ENCODE data around the gene ERLIN1. TPM values are rescaled to one million over a fixed set of nuclear protein-coding genes. Genes with fewer than 3 reads are reported as not detected.

Gene ERLIN1
- total and polyA plus RNA-seq, 7 experiments from 2014 or later, result 3.9 to 19.3 (median 12.4) TPM

DNA sequence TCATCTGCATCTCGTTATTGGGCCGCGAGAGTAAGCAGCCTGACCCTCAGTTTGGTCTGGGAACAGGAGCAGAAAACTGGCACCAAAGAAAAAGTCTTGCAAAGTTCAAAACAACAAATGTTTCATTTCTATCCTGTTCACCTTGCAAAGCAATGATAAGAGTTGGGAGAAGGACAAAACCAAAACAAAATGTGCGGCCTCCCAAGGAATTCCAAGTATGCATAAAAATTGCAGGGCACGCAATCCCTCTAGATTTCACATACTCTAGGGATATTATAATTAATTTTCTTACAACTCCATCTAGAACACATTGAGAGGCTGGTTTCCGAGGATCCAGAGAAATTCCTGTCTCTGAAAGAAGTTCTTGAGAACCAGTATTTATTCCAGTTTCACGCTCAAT, 23.5 kb upstream of the ERLIN1 start:
- Mint-ChIP-seq H3K36me3 (peaks cover 8 to 45% (median 24%) of the 10 kb centered on the region in 5 donors), H3K4me1 (peaks cover 0 to 5% (median 0%) of the 10 kb centered on the region in 7 donors), H3K4me3 (no peak overlapping the region), H3K27me3 (no peaks in the 10 kb centered on the region), H3K27ac (peak overlapping the region in 1 of 9 donors; percentile 23), H3K9me3 (no peaks in the 10 kb centered on the region)
- H3K9me3 ChIP-seq (ENCODE audit: control insufficient read depth in 2 of 3, low read length in 3 of 3), result no peaks in the 10 kb centered on the region
- H3K4me1 ChIP-seq (ENCODE audit: control insufficient read depth in 2 of 2, insufficient read depth in 2 of 2, low read length in 2 of 2), result no peaks in the 10 kb centered on the region
- H3K36me3 ChIP-seq (ENCODE audit: control insufficient read depth in 2 of 3, insufficient read depth in 3 of 3, low read length in 3 of 3), result peaks cover 0 to 40% (median 11%) of the 10 kb centered on the region in 3 experiments
- H3K4me3 ChIP-seq (ENCODE audit: low read length), result no peak overlapping the region
- intact Hi-C loops (cut with micrococcal nuclease), result no loop called here
- DNase-seq, result no peak
- ATAC-seq, result no peak
- POLR2A ChIA-PET, result no interaction called here
- CTCF ChIA-PET, result no interaction called here
- H3K27ac ChIP-seq (ENCODE audit: low read depth, low read length), result no peak overlapping the region
- no peaks in the 10 kb centered on the region for H3K27me3 ChIP-seq (ENCODE audit: control insufficient read depth in 2 of 2, insufficient read depth in 2 of 2, low read length in 2 of 2)

GRCh38 chr10:100208276-100208675, 22.4 kb upstream of the ERLIN1 start:
- peaks cover 0 to 5% (median 0%) of the 10 kb centered on the region in 7 donors for H3K4me1 Mint-ChIP-seq
- intact Hi-C loops (cut with micrococcal nuclease), result no loop called here
- Histone ChIP-seq H3K4me3 (ENCODE audit: low read length) (no peak overlapping the region), H3K4me1 (ENCODE audit: control insufficient read depth in 2 of 2, insufficient read depth in 2 of 2, low read length in 2 of 2) (no peaks in the 10 kb centered on the region), H3K27me3 (ENCODE audit: control insufficient read depth in 2 of 2, insufficient read depth in 2 of 2, low read length in 2 of 2) (no peaks in the 10 kb centered on the region), H3K36me3 (ENCODE audit: control insufficient read depth in 2 of 3, insufficient read depth in 3 of 3, low read length in 3 of 3) (peaks cover 0 to 48% (median 7%) of the 10 kb centered on the region in 3 experiments), H3K9me3 (ENCODE audit: control insufficient read depth in 2 of 3, low read length in 3 of 3) (no peaks in the 10 kb centered on the region), H3K27ac (ENCODE audit: low read depth, low read length) (no peak overlapping the region)
- ChIA-PET POLR2A (no interaction called here), CTCF (interaction anchor here (0.6 kb wide), 1 partner anchor 1783 kb away, joined by 3 read pairs; no protein-coding TSS in a partner anchor)
- no peaks in the 10 kb centered on the region for H3K9me3 Mint-ChIP-seq
- peaks cover 6 to 50% (median 25%) of the 10 kb centered on the region in 5 donors for H3K36me3 Mint-ChIP-seq
- H3K4me3 Mint-ChIP-seq, result no peak overlapping the region
- H3K27me3 Mint-ChIP-seq, result no peaks in the 10 kb centered on the region
- H3K27ac Mint-ChIP-seq, result no peak overlapping the region
- ATAC-seq (no peak), DNase-seq (no peak)

- POLR2A ChIA-PET, result interaction anchor here (0.6 to 0.9 kb wide), 3 partner anchors 9 to 523 kb away, joined by 3 to 6 read pairs (median 4); no protein-coding TSS in a partner anchor
- peak overlapping the region in 2 of 9 donors; percentile 7 to 58 for H3K27ac Mint-ChIP-seq
- H3K4me3 ChIP-seq (ENCODE audit: low read length), result no peak overlapping the region
- DNase-seq, result no peak
- no peak for ATAC-seq
- peaks cover 0 to 69% (median 4%) of the 10 kb centered on the region in 3 experiments for H3K36me3 ChIP-seq (ENCODE audit: control insufficient read depth in 2 of 3, insufficient read depth in 3 of 3, low read length in 3 of 3)
- CTCF ChIA-PET, result no interaction called here
- no peaks in the 10 kb centered on the region for H3K9me3 ChIP-seq (ENCODE audit: control insufficient read depth in 2 of 3, low read length in 3 of 3)
- H3K27me3 Mint-ChIP-seq, result no peaks in the 10 kb centered on the region
- H3K4me1 ChIP-seq (ENCODE audit: control insufficient read depth in 2 of 2, insufficient read depth in 2 of 2, low read length in 2 of 2), result no peaks in the 10 kb centered on the region
- peaks cover 0 to 5% (median 0%) of the 10 kb centered on the region in 7 donors for H3K4me1 Mint-ChIP-seq
- intact Hi-C loops (cut with micrococcal nuclease), result no loop called here
- no peak overlapping the region for H3K4me3 Mint-ChIP-seq
- H3K36me3 Mint-ChIP-seq, result peaks cover 6 to 55% (median 34%) of the 10 kb centered on the region in 5 donors
- no peak overlapping the region for H3K27ac ChIP-seq (ENCODE audit: low read depth, low read length)
- no peaks in the 10 kb centered on the region for H3K9me3 Mint-ChIP-seq
- H3K27me3 ChIP-seq (ENCODE audit: control insufficient read depth in 2 of 2, insufficient read depth in 2 of 2, low read length in 2 of 2), result no peaks in the 10 kb centered on the region
Observed at GRCh38 chr10:100204370-100204769, 18.5 kb upstream of the ERLIN1 start.

DNA sequence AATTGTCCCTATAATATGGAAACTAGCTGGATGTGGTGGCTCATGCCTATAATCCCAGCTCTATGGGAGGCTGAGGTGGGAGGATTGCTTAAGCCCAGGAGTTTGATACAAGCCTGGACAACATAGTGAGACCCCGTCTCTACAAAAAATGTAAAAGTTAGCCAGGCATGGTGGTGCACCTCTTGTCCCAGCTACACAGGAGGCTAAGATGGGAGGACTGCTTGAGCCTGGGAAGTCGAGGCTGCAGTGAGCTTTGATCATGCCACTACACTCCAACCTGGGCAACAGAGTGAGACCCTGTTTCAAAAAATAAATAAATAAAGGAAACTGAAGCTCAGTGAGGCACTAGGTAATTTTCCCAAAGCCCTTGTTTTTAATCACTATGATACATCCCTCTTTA, 15.7 kb upstream of the ERLIN1 start:
- intact Hi-C loops (cut with micrococcal nuclease), result no loop called here
- Histone ChIP-seq H3K27ac (ENCODE audit: low read depth, low read length) (no peak overlapping the region), H3K36me3 (ENCODE audit: control insufficient read depth in 2 of 3, insufficient read depth in 3 of 3, low read length in 3 of 3) (peaks cover 0 to 67% (median 21%) of the 10 kb centered on the region in 3 experiments), H3K4me1 (ENCODE audit: control insufficient read depth in 2 of 2, insufficient read depth in 2 of 2, low read length in 2 of 2) (no peaks in the 10 kb centered on the region), H3K9me3 (ENCODE audit: control insufficient read depth in 2 of 3, low read length in 3 of 3) (no peaks in the 10 kb centered on the region), H3K27me3 (ENCODE audit: control insufficient read depth in 2 of 2, insufficient read depth in 2 of 2, low read length in 2 of 2) (no peaks in the 10 kb centered on the region), H3K4me3 (ENCODE audit: low read length) (no peak overlapping the region)
- H3K27ac Mint-ChIP-seq, result peak overlapping the region in 2 of 9 donors; percentile 6 to 43
- peaks cover 11 to 57% (median 28%) of the 10 kb centered on the region in 5 donors for H3K36me3 Mint-ChIP-seq
- ChIA-PET POLR2A (no interaction called here), CTCF (no interaction called here)
- H3K4me1 Mint-ChIP-seq, result peaks cover 0 to 5% (median 0%) of the 10 kb centered on the region in 7 donors
- no peaks in the 10 kb centered on the region for H3K9me3 Mint-ChIP-seq
- ATAC-seq (no peak), DNase-seq (no peak)
- no peak overlapping the region for H3K4me3 Mint-ChIP-seq
- H3K27me3 Mint-ChIP-seq, result no peaks in the 10 kb centered on the region

DNA sequence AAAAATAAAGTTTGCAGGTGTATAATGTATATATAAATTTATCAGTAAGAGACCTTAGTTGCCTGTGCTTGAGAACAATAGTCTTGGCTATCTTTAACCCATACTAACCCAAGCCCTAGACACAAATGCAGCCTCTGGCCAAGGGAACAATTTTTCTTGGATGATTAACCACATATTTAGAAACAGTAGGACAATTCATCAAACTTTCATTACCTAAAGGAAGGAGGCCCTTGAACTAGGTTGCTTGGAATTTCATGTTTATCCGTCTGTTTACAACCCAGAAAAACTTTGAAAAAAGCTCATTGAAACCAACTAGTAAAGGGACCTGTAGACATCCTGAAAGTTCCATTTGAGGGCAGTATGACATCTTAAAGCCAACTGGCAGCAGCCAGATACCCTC, 8.9 kb upstream of the ERLIN1 start:
- POLR2A ChIA-PET, result interaction anchor here (2.0 kb wide), 1 partner anchor 9 kb away, joined by 4 read pairs; the partner anchor contains the start of gene ERLIN1

GRCh38 chr10:100192350-100192749, 6.5 kb upstream of the ERLIN1 start:
- peaks cover 0 to 44% (median 17%) of the 10 kb centered on the region in 3 experiments for H3K36me3 ChIP-seq (ENCODE audit: control insufficient read depth in 2 of 3, insufficient read depth in 3 of 3, low read length in 3 of 3)
- peaks cover 6 to 33% (median 11%) of the 10 kb centered on the region in 5 donors for H3K36me3 Mint-ChIP-seq
- no peak for DNase-seq

More for the DNA sequence above, 8.9 kb upstream of the ERLIN1 start:
- no peaks in the 10 kb centered on the region for H3K9me3 Mint-ChIP-seq
- no peaks in the 10 kb centered on the region for H3K27me3 ChIP-seq (ENCODE audit: control insufficient read depth in 2 of 2, insufficient read depth in 2 of 2, low read length in 2 of 2)
- no peak overlapping the region for H3K27ac ChIP-seq (ENCODE audit: low read depth, low read length)
- H3K4me1 ChIP-seq (ENCODE audit: control insufficient read depth in 2 of 2, insufficient read depth in 2 of 2, low read length in 2 of 2), result no peaks in the 10 kb centered on the region
- no peak overlapping the region for H3K4me3 Mint-ChIP-seq
- H3K4me3 ChIP-seq (ENCODE audit: low read length), result no peak overlapping the region
- peak overlapping the region in 1 of 9 donors; percentile 28 for H3K27ac Mint-ChIP-seq
- intact Hi-C loops (cut with micrococcal nuclease), result no loop called here
- peaks cover 9 to 41% (median 19%) of the 10 kb centered on the region in 5 donors for H3K36me3 Mint-ChIP-seq
- H3K36me3 ChIP-seq (ENCODE audit: control insufficient read depth in 2 of 3, insufficient read depth in 3 of 3, low read length in 3 of 3), result peaks cover 0 to 56% (median 26%) of the 10 kb centered on the region in 3 experiments
- CTCF ChIA-PET, result no interaction called here
- ATAC-seq (no peak), DNase-seq (no peak)
- no peaks in the 10 kb centered on the region for H3K27me3 Mint-ChIP-seq
- peaks cover 5 to 18% (median 14%) of the 10 kb centered on the region in 7 donors for H3K4me1 Mint-ChIP-seq
- H3K9me3 ChIP-seq (ENCODE audit: control insufficient read depth in 2 of 3, low read length in 3 of 3), result no peaks in the 10 kb centered on the region

More at GRCh38 chr10:100192350-100192749, 6.5 kb upstream of the ERLIN1 start:
- Histone ChIP-seq H3K9me3 (ENCODE audit: control insufficient read depth in 2 of 3, low read length in 3 of 3) (no peaks in the 10 kb centered on the region), H3K27ac (ENCODE audit: low read depth, low read length) (no peak overlapping the region), H3K27me3 (ENCODE audit: control insufficient read depth in 2 of 2, insufficient read depth in 2 of 2, low read length in 2 of 2) (no peaks in the 10 kb centered on the region), H3K4me1 (ENCODE audit: control insufficient read depth in 2 of 2, insufficient read depth in 2 of 2, low read length in 2 of 2) (peaks cover 3 to 7% of the 10 kb centered on the region in 2 donors), H3K4me3 (ENCODE audit: low read length) (no peak overlapping the region)
- CTCF ChIA-PET, result no interaction called here
- POLR2A ChIA-PET, result no interaction called here
- Mint-ChIP-seq H3K9me3 (no peaks in the 10 kb centered on the region), H3K4me1 (peaks cover 9 to 38% (median 26%) of the 10 kb centered on the region in 7 donors), H3K27me3 (no peaks in the 10 kb centered on the region), H3K4me3 (no peak overlapping the region), H3K27ac (no peak overlapping the region)
- no peak for ATAC-seq
- intact Hi-C loops (cut with micrococcal nuclease), result no loop called here
